ENCODE measurements around the gene POLR3GL. TPM values are rescaled to one million over a fixed set of nuclear protein-coding genes. Genes with fewer than 3 reads are reported as not detected.

The POLR3GL gene
- total RNA-seq, 1 experiment from 2014 or later = 7.9 TPM

GRCh38 chr1:145957443-145958319 lies 6.8 kb upstream of the POLR3GL start, which contains the start of gene LIX1L:
TSS of gene LIX1L (minus strand) at chr1:145958017. CDS start at chr1:145957927, 90 bp downstream.
- H3K27ac ChIP-seq (ENCODE audit: insufficient read length, low read depth, low read length) = no peak within 1 kb of the TSS

More at GRCh38 chr1:145957443-145958319, 6.8 kb upstream of the POLR3GL start, which contains the start of gene LIX1L:
- Histone ChIP-seq H4K91ac (ENCODE audit: insufficient read length, low read depth, low read length) (no peak within 1 kb of the TSS), H4K20me1 (ENCODE audit: control insufficient read depth, insufficient read depth, insufficient read length) (no peaks in the 10 kb centered on the region), H2AK5ac (ENCODE audit: insufficient read length, low read length) (no peak within 1 kb of the TSS), H3K23ac (ENCODE audit: insufficient read length, low read depth, low read length) (no peak within 1 kb of the TSS), H3K4me2 (ENCODE audit: insufficient read depth, insufficient read length, low read length) (peak within 1 kb of the TSS; percentile 92), H3K9me3 (ENCODE audit: control insufficient read depth, low read depth, low read length) (no peaks in the 10 kb centered on the region), H3K4ac (ENCODE audit: low read depth, low read length) (no peak within 1 kb of the TSS), H3K9ac (ENCODE audit: extremely low read depth, insufficient read length, low read length) (no peak within 1 kb of the TSS), H2BK20ac (ENCODE audit: low read depth, low read length, poor library complexity, severe bottlenecking) (no peak within 1 kb of the TSS), H3K18ac (ENCODE audit: insufficient read length, low read depth, low read length) (no peak within 1 kb of the TSS), H4K8ac (replicated peaks; ENCODE audit: insufficient read length, low read depth, low read length) (no peak within 1 kb of the TSS), H3K4me1 (ENCODE audit: insufficient read depth, low read length) (peaks cover under 1% of the 10 kb centered on the region; the same call in 1 of the 2 replicates), H3K27me3 (ENCODE audit: insufficient read depth, low read length) (peaks cover 32% of the 10 kb centered on the region; the same call in 1 of the 2 replicates), H4K5ac (ENCODE audit: insufficient read length, low read depth, low read length) (no peak within 1 kb of the TSS), H2AFZ (ENCODE audit: low read length) (no peak within 1 kb of the TSS), H3K14ac (ENCODE audit: insufficient read depth, low read length) (no peak within 1 kb of the TSS; the same call in 1 of the 2 replicates), H2BK12ac (ENCODE audit: insufficient read length, low read depth, low read length) (no peak within 1 kb of the TSS), H2BK15ac (ENCODE audit: low read depth, low read length) (no peak within 1 kb of the TSS), H3T11ph (ENCODE audit: low read length) (no peak within 1 kb of the TSS), H3K23me2 (ENCODE audit: insufficient read length, low read depth, low read length, poor library complexity, severe bottlenecking) (peaks cover 22% of the 10 kb centered on the region), H3K79me1 (ENCODE audit: insufficient read depth, low read depth, low read length, poor library complexity, severe bottlenecking) (no peaks in the 10 kb centered on the region), H3K79me2 (ENCODE audit: insufficient read depth, low read length) (no peaks in the 10 kb centered on the region), H3K56ac (ENCODE audit: insufficient read length, low read depth, low read length) (no peak within 1 kb of the TSS), H2BK120ac (ENCODE audit: low read depth, low read length, poor library complexity, severe bottlenecking) (no peak within 1 kb of the TSS), H2BK5ac (ENCODE audit: insufficient read length, low read length) (no peak within 1 kb of the TSS)
- no peaks in the 10 kb centered on the region; a peak in 1 of 7 replicates for H3K36me3 Mint-ChIP-seq (ENCODE audit: insufficient read depth in 1 of 3, low read depth in 3 of 3)
- H3K4me3 Mint-ChIP-seq = peak within 1 kb of the TSS; percentile 77 to 84
- no CpG with 5 or more reads among the region's 60 CpGs for WGBS (ENCODE audit: extremely low coverage, insufficient read length, low lambda C conversion rate)
- H3K9me3 Mint-ChIP-seq = no peaks in the 10 kb centered on the region
- H3K27ac Mint-ChIP-seq = no peak within 1 kb of the TSS
- peak; percentile 97 for DNase-seq
- peaks cover 32 to 33% of the 10 kb centered on the region in 2 experiments for H3K4me1 Mint-ChIP-seq
- TF ChIP-seq, protein P1, sequence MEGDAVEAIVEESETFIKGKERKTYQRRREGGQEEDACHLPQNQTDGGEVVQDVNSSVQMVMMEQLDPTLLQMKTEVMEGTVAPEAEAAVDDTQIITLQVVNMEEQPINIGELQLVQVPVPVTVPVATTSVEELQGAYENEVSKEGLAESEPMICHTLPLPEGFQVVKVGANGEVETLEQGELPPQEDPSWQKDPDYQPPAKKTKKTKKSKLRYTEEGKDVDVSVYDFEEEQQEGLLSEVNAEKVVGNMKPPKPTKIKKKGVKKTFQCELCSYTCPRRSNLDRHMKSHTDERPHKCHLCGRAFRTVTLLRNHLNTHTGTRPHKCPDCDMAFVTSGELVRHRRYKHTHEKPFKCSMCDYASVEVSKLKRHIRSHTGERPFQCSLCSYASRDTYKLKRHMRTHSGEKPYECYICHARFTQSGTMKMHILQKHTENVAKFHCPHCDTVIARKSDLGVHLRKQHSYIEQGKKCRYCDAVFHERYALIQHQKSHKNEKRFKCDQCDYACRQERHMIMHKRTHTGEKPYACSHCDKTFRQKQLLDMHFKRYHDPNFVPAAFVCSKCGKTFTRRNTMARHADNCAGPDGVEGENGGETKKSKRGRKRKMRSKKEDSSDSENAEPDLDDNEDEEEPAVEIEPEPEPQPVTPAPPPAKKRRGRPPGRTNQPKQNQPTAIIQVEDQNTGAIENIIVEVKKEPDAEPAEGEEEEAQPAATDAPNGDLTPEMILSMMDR (conservative IDR thresholded peaks at IDR 0.05) = no peak
- peaks cover 66% of the 10 kb centered on the region for H3K27me3 Mint-ChIP-seq (ENCODE audit: low read depth)

Data from H9 (cell line).